Astrocyte of the hippocampus (primary cell): ENCODE results near the gene PMAIP1.
"Not testable (repeated sequence)": the region's sequence is repeated elsewhere in the genome, so short reads cannot be mapped to it uniquely, and the experiment has no call there.

Source experiments
- DNase-seq: peaks from one replicate; pipeline ENCODE4 v3.0.0; 2011; ENCODE audit warnings: low read depth, low spot score

Gene PMAIP1

GRCh38 chr18:59899298-59900221 lies at the start of gene PMAIP1:
Gene PMAIP1 (plus strand): TSS chr18:59899996. CDS start chr18:59900178, 182 bp downstream.
- DNase-seq = peak; percentile 96

DNA sequence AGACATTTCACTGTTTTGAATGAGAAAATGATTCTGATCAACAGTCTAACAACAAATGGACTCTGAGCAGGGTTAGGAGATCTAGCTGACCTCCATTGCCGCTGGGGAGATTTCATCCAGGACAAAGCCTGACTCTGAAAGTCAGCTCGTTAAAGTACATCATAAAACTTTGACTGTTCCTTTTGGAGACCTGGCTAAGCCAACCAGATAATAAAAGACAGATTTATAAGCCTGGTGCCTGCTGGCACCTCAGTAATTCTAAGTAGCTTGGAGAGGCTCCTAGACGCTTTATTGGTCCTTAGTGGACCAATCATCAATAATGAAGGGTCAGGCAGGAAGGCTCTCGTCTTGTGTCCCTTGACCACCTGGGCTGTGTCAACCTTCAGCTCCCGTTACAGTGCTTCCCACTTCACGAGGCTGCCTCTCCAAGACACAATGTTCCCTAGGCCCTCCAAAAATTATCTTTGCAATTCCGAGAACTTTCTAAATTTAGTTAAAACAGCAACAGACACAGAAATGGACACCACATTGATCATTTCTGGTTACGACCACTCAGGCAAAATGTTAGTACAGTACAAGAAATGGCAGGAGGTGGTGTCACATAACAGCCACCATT lies 47.9 kb upstream of the PMAIP1 start:
- no peak for DNase-seq

- no peak for DNase-seq
Measured at GRCh38 chr18:59852548-59852947, 47.2 kb upstream of the PMAIP1 start.

DNA sequence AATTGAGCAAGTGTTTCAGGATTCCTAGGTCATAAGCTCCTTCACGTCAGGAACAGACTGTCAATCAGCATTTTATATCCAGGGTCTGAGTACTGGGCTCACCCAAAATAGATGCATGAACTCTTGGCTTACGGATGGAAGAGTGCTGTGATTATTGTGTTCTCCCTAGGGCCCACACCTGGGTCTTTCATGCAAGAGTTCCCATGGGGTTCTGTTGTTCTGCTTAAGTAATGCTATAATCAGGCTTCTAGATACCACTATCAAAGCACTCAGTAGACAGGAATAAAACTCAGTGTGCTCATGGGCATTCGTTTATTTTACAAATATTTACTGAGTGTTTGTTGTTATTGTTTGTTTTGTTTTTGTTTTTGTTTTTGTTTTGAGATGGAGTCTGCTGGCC lies 46.4 kb upstream of the PMAIP1 start:
- no peak for DNase-seq

- DNase-seq = not testable (repeated sequence)
Measured at GRCh38 chr18:59853988-59854387, 45.8 kb upstream of the PMAIP1 start.

GRCh38 chr18:59861009-59861408 lies 38.8 kb upstream of the PMAIP1 start:
- no peak for DNase-seq

DNA sequence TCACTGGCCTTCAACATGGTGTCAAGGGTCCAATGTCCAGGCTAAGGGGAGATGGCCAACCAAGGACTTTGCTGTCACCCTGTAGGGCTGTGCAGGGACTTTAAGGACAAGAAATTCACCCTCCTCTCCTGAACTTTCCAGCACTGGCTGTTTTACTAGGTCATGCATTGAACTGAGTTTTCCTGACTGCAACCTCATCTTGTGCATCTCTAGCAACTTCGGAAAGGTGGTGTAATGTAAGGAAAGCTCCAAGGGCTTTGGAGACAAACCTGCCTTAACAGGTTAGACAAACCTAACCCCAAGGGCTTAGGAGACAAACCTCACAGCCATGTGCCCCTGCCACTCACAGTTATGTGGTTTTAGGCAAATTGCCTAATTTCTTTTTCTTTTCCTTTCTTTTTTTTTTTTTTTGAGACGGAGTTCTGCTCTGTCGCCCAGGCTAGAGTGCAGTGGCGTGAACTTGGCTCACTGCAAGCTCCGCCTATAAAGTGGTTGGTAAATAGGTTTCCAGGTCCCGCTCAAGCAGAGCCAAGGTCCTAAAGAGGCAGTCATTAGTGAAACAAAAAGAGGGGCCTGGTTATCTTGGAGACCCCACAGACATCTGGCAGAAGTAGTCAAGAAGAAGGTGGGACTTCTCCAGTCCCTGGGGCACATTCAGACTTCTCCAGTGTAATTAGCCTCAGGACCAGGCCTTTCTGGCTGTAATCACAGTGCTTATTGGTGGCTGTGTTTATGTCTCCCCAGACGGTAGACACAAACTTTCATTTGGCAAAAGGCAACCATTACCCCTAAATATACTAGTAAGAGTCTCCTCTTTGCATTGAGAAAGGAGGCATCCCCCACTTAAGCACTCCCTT lies 37.6 kb upstream of the PMAIP1 start:
- DNase-seq = no peak

- DNase-seq = peak; percentile 52
Measured at GRCh38 chr18:59865241-59865986, 34.4 kb upstream of the PMAIP1 start.

- no peak for DNase-seq
Measured at GRCh38 chr18:59866551-59867269, 33.1 kb upstream of the PMAIP1 start.

DNA sequence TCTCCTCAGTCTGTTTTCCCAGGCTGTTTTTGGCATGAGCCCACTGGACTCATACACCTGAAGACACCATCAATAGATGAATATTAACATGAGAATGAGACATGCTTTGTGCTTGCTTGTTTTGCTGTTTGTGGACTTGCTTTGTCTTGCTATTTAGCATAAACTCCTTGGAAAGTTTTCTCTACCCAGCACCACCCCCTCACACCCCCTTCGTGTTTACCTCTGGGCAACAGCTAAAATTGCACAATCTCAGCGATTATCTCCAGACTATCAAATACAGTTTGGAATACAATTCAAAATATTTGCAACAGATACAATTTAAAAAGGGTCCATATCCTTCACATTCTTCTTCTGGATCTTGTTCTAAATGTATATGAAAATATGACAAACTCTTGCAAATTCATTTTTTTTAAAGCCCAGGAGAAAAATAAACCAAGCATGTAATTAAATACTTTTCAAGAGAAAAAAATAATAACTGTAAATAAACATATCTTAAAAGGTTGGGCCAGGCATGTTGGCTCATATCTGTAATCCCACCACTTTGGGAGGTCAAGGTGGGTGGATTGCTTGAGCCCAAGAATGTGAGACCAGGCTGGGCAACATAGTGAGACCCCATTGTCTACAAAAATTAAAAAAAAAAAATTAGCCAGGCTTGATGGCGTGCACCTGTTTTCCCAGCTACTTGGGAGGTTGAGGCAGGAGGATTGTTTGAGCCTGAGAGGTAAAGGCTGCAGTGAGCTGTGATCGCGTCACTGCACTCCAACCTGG lies 32.3 kb upstream of the PMAIP1 start:
- DNase-seq = no peak

GRCh38 chr18:59870623-59871130 lies 29.1 kb upstream of the PMAIP1 start:
- DNase-seq = no peak

- DNase-seq = no peak
Measured at GRCh38 chr18:59871711-59872362, 28.0 kb upstream of the PMAIP1 start.

GRCh38 chr18:59873641-59874040 lies 26.2 kb upstream of the PMAIP1 start:
- DNase-seq = no peak

GRCh38 chr18:59874166-59874565 lies 25.6 kb upstream of the PMAIP1 start:
- peak; percentile 82 for DNase-seq

- no peak for DNase-seq
Measured at GRCh38 chr18:59876310-59876626, 23.5 kb upstream of the PMAIP1 start.

- no peak for DNase-seq
Measured at GRCh38 chr18:59877361-59877760, 22.4 kb upstream of the PMAIP1 start.

DNA sequence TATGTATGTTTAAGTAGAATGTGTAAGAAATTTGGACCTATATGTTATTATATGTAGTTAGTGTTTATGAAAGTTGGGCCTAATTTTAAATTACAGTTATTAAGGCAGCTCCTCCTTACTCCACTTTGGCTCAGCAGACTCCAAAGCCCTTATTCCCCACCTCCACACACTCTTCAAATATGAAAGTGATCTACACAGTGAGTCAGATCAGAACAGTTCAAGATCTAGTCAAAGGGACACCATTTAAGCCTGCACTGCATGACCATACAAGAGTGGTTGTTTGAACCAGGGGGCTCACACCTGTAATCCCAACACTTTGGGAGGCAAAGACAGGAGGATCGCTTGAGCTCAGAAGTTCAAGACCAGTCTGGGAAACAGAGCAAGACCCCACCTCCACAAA lies 21.2 kb upstream of the PMAIP1 start:
- no peak for DNase-seq

DNA sequence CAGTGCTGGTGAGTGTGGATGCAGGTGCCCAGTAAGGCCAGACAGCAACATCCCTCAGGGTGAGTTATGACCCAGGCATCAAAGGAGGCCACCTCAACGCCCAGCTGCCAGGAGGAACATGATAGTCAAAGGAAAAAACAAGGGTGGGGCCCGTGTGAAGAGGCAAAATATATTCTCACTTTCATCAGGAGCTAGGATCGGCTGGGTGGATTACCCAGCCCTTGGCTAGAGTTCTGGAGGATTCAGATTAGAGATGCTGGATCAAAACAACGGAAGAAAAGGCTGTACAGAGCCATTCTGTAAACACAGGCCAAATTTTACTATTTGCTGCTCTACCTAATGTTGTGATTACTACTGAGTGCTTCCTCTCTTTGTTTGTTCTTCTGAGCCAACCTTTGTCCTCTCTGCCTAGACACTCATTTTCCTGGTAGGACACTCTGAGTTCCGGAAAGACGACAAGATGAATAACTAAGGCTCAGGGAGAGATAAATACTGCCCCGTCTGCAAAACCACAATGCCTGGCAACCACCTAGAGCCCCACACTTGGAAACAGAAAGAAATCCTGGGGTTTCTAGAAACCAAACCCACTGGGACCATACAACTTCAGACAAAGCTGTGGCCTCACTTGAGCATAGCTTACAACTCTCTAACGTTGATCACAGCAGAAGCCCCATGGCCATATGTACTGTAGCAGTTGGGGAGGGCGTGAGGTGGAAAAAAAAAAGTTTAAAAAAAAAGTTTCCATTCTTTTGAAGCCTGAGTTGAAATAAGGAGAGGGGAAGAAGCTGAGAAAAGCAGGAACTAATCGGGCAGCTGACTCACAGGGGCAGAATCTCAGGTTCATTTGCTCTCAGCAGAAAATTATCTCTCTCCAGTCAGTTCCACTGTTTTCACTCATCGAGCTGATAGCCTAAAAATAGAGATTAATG lies 17.8 kb upstream of the PMAIP1 start:
- peak; percentile 69 for DNase-seq
